Stimulated activated CD4-positive, alpha-beta T cell treated with anti-CD3 and anti-CD28 coated beads, Interleukin-2, amount 100 ng/mL, for 48 hours (primary cell): Measurements from ENCODE around the gene CSF1R.

Experiments
- DNase-seq, 2 donors: peaks; one replicate each; pipeline ENCODE4 v3.0.0-alpha.2; 2020

The CSF1R gene

DNA sequence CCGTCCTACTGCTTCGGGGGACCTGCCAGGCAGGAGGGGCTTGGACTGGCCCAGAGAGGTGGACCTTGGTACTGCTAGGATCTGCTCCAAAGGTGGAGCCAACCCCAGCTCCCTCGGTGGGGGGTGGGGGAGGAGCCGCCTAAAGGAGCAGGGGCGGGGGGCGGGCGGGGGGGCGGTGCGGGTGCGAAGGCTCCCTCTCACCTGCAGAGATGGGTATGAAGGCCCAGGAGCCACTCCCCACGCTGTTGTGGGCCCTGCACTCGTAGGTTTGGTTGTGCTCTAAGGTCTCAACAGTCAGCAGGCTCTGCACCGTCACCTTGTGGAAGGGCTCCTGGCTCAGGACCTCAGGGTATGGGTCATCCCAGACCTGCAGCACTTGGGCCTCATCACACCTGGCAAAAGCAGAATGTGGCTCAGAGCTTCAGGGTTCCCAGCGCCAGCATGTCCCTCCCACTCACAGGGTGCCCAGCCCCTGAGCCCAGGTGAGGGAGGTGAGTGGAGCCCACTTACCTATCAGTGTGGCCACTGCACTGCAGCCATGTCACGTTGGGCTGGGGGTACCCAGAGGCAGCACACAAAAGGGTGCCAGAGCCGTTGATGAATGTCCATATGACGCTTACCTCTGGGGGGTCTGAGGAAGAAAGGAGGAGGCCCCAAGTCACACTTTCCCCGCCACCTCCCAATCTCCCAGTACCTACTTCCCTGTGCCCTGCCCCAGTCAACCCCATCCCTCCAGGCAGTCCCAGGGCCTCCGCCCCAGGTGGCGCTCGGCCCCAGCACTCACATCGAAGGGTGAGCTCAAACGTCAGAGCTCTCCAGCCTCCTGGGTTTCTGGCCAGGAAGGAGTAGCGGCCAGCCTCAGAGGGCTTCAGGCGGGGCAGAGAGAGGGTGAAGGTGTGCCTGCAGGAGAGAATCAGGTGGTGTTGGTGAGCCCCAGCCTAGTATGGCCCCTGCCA is 16.4 kb downstream of the CSF1R start:
- no peak for DNase-seq

DNA sequence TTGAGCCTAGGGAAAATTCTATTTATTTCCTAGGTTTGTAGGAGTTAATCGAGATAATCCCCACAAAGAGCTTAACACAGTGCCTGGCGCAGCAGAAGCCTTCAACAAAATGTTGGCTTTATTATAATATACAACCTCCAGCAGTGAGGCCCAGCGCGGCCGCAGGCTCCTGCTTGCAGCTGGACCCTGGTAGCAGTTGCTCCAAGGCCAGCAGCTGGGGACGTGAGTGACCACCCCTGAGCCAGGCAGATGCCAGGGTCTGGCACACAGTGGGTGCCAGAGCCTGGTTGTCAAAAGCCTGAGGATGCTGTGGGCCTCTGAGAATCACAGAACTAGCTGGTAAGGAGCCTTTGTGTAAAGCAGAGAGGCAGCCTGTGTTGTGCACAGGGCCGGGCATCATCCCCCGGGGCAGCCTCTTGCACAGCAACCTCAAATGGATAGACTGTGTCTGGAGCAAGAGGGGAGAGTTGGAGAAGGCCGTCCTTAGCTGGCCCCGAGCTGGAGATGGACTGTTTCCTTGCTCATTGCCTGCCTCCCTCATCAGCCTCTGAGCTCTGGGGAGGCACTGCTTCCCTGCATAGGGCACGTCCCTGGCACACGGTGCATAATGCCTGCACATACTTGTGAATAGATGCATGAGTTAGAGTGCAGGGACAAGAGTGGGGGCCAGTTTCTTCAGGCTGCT is 17.3 kb downstream of the CSF1R start:
- no peak for DNase-seq

DNA sequence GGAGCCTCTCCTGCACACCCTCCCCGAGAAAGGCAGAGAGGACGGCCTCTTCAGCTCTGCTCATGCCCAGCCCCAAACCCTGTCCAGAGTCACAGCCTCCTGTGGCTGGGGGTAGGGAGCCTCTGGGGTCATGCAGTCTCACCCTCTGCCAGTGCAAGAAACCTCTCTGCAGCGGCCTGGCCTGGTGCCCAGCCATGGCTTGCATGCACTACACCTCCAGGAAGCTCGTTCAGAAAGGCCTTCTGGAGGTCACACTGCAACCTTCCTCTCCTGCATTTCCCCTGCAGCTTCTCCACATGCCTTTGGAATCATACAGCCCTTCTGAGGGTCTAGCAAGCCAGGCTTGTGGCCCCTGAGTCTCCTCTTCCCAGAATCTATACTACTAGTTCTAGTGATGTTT is 17.9 kb downstream of the CSF1R start:
- DNase-seq, result no peak

DNA sequence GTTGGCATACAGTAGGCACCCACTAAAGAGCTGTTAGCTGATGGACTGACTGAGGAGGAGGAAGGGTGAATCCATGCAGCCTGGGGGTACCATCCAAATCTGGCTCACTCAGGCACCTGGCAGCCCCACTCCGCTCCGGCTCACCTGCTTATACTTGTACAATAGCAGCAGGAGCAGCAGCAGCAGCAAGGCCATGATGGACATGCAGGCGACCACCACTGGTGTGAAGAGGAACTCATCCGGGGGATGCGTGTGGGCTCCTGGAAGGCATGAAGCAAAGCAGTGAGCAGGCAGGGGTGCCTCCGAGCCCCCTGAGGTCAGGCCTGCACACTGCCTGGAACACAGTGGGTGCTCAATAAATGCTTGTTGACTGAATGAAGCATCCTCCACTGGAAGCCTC is 18.3 kb downstream of the CSF1R start:
- no peak for DNase-seq

DNA sequence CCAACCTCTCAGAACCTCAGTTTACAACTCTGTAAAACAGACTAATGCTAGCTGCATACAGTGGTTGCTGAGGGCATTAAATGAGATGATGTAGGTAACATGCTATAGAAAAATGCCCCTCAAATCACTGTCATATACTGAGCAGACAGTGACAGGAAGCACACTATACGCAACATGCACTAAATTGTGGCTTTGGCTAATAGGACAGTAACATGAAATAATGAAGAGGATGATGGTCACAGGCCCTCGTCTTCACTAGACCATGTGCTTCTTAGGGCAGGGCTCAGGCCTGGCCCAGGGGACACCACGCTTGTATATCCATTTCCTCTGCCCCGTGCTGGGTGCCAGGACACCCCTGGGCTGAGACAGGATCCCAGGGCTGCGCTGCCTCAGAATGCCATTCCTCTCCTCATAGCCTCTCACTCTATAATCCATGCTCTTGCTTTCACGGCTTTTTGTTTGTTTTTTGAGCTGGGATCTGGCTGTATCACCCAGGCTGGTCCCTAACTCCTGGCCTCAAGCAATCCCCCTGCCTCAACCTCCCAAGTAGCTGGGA is 18.9 kb downstream of the CSF1R start:
- DNase-seq, result no peak

DNA sequence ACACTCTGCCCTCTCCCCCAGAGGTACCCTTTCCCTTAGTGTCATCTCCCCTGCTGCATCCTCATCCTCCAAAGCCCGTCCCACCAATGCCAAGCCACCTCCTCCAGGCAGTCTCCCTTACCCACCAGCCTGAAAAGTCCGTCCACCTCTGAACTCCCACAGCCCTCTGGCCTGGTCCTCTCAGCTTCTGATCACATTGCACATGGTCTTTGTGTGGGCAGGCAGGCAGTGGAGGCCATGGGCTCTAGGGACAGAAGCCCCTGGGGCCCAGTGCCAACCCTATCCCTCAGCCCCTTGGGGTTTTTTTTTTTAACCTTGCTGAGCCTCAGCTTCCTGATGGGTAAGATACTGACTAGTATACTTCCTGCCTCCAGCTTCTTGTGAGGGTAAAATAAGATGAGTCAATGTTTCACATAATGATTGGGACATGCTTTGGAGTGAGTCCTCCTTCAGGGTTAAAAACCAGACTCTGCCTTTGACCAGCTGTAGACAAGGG is 19.4 kb downstream of the CSF1R start:
- no peak for DNase-seq

DNA sequence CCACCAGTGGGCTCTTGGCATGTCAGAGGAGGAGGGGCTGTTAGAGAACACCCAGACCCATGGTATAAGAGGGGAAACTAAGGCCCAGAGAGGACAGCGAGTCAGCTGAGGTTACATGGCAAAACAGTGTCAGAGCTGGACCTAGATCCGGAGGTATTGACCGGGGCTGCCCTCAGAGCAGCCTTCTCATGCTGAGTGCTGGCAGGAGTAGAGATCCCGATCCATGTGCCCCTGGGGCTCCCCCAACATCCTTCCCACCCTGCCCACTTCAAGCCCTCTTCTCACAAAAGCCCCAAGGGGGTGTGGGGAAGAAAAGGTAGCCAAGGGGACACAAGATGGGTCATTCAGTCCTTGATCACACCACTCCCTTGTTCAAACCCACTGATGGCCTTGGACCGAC is 19.9 kb downstream of the CSF1R start:
- no peak for DNase-seq

DNA sequence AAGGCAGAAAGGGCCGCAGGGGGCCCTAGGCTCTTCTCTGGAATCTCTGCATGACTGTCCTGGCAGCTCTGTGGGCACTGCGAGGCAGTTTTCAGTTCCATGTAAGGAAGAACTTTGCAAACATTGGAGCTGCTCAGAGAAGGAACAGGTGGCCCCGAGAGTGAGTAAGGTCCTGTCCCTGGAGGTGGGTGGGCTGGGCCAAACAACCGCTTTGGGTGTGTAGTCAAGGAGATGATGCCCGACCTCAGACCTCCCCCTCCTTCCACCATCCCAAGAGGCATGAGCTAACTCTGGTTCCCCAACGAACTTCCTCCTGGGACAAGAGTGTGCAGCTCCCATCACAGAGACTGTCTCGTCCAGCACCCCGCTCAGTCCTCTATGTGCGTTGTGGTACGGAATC is 20.5 kb downstream of the CSF1R start:
- no peak for DNase-seq

DNA sequence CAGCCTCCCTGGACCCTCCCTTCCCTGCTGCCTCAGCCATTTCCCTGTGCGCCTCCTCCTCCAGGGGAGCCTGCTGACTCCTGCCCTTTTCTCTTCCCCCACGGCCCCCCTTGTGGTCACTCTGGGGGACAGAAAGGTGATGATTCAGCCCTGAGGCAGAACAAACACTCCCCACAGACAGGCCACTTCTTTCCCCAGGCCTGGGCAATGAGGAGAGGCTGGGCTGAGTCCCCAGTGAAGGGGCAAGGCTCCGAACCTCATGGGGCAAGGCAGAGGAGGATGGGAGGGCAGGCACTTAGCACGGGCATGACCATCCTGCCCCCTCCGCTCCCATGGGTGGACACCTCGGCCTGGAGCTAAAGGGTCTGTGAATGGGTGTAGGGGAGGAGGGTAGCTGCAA is 21.0 kb downstream of the CSF1R start:
- DNase-seq, result no peak

DNA sequence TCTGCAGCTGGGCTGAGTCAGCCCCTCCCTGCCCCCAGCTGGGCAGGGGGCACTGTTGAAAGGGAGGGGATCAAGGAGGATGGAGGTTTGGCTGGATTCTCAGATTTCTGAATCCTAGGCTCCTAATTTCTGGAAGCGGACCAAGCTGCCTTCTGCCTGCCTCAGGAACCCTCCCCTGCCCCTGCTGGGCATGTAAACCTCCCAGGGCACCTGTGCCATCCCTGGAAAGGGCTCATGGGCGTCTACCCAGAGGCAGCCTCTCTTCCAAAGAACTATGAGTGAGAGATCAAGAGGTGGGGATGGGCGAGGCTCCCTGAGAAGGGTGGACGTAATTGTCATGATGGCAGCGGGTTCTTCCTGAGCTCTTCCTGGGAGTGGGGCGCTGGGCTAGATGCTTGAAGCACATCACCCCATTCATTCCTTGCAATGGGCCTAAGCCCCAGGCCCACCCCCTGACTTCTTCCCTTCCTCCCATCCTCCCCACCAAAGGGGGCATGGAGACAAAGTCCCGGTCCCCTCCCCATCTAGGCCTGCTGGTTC is 21.6 kb downstream of the CSF1R start:
- DNase-seq, result no peak

DNA sequence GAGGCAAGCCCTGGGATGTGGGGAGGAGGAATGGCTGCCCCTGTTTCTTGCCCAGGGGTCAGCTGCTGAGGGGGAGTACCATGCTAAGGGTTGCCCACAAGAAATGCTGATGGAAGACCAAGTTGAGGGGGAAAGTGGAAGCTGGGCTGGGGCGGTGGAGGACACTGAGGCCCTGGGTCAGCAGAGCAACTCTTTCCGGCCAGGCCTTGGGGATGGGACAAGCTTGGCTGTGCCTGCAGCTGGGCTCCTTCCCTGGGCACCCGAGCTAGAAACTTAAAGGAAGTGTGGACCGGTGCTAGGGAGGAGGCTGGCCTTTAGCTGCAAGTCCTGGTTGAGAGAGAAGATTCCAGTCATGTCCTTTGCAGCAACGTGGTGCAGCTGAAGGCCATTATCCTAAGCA is 22.7 kb downstream of the CSF1R start:
- DNase-seq, result no peak

DNA sequence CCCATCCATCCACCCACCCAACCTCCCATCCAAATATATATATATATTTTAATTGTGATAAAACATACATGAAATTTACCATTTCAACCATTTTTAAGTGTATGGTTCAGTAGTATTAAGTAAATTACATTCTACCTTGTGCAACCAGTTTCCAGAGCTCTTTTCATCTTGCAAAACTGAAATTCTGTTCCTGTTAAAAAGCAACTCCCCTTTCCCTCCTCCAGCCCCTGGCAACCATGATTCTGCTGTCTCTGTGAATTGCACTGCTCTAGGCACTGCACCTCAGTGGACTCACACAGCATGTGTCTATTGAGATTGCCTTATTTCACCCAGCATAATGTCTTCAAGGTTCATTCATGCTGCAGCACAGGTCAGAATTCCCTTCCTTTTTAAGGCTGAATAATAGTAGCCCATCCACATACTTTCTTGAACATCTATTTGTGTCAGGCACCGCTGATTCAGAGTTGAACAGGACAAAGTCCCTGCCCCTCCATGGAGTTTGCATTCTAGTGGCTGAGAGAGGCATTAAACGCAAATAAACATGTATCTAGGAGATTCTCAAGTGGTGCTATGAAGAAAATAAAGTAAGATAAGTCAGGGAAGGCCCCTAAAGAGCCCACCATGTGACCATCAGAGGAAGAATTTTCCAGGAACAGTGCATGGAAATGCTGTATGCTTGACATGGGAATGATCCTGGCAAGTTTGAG is 24.0 kb downstream of the CSF1R start:
- no peak for DNase-seq

DNA sequence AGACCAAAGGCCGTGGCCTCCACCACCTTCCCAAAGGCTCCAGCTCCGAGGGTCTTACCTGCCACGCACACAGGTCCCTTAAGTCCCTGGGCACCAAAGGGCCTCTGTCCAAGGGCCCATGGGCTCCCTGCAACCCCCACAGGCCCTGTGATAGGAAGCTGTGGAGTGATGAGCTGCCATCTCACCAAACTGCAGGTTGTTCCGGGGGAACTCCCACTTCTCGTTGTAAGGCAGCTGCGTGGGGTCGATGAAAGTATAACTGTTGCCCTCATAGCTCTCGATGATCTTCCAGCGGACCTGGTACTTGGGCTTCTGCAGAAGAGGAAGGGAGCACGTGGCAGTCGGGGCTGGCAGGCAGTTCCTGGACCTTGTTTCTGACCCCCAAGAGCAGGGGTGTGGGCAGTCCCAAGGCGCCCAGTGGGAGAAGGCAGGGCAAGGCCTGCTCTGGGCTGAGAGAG is 24.8 kb downstream of the CSF1R start:
- no peak for DNase-seq

DNA sequence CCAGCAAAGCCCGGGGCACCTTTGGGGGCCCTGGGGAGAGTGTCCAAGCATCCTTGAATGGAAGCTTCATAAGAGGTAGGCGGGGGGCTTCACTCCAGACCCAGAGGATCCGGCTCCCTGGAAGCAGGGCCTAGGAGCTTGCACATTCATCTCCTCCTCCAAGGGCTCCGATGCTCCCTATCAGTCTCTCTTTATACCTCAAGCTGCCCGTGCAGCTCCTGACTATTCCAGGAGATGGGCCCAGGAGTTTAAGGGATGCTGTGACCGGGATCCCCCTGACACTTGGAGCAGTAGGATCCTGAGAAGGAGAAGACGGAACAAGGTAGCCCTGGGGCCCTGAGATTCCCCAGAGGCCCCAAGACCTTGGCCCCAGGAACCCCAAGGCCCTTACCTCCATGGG is 25.9 kb downstream of the CSF1R start:
- DNase-seq, result no peak

DNA sequence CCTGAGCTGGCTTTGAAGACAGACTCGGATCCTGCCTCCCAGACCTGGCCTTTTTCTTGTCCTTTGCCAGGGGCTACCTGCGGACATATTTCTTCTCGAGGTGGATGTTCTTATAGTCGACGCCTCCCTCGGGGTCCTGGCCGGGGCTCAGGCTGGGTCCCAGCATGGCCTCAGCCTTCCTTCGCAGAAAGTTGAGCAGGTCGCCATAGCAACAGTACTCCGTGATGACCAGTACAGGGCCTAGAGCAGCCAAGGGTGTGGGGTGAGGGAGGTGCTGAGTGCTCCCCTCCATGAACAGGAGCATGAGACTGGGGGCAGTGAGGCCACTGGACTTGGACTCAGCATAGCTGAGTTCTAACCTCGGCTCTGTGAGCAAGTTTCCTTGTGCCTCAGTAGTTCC is 26.7 kb downstream of the CSF1R start:
- no peak for DNase-seq

DNA sequence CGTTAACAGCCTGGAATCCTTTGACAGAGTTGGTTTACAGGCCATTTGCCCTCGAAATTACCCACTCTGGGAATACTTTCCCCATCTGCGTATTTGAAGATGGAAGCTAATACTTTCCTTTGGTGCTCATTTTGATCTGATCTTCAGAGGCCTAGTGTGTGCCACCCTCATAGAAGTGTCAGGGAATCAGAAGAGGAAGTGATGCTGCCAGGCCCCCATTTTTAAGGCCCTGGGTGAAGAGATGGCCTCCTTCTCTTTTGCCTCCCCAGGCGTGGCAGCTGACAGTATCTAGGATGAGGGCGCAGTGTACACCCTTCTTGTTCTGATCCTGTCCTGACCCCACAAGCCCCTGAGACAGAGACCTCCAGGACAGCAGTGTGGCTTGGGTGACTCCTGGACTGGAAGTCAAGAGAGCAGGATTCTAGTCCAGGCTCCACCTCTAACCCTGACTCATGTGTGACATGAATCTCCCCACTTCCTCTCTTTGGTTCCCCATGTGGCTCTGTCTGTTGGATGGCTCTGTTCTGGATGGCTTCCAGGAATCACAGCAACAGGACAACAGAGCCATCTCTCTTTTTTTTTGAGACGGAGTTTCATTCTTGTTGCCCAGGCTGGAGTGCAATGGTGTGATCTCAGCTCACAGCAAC is 27.8 kb downstream of the CSF1R start:
- DNase-seq, result no peak

DNA sequence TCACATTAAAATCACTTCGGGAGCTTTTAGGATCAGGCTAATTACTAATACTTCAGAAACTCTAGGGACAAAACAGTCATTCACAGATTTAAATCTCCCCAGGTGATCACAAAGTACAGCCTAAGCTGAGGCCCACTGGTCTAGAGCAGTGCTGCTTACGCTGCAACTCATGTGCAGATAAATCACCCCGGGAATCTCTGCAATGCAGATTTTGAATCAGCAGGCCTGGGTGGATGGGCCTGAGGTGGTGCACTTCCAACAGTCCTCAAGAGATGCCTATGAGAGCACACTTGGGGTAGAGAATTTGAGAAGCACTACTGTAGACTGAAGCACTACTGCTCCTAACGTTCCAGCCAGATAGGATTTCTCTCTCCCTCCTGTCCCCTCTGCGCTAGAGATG is 28.4 kb downstream of the CSF1R start:
- DNase-seq, result no peak

DNA sequence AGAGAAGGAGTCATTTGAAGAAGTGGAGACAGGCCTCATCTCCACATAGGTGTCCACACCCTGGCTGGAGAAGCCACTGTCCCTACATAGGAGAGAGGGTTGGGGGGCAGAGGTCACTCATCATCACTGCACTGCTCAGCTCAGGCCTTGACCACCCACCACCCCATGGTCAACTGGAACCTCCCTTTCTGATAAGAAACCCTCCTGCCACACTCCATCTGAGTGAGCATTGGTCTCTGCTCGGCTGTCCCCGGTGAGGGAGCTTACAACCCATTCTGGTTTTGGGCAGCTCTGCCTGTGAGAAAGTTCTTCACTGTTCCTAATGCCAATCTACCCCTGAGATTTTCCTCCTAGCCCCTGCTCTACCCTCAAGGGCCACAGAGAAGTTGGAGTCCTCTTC is 28.8 kb downstream of the CSF1R start:
- DNase-seq, result no peak

DNA sequence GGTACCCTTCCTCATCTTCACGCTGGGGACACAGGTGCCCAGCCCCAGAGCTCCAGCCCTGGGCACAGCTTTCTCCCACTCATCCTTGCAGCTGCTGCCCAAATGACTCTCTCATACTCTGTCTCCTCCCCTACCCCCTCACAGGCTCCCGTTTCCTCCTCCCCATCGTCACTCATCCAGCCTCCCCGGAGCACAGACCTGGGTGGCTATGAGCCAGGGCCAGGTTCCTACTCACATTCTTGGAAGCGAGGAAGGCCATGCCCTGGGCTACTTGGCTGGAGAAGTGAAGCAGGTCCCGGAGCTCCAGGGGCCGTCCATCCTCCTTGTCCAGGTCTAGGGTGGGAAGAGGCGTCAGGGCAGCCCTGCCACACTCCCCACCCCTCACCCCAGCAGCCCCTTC is 29.3 kb downstream of the CSF1R start:
- no peak for DNase-seq

DNA sequence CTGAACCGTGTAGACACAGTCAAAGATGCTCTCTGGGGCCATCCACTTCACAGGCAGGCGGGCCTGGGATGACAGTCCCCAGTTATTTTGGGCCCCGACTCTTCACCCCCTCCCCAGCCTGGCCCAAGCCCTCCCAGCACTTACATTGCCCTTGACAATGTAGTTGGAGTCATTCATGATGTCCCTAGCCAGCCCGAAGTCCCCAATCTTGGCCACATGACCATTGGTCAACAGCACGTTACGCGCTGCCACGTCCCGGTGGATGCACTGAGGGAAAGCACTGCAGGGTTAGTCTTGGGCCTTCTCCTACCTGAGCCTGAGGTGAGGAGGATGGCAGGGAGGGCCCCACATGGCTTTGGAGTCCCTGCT is 30.3 kb downstream of the CSF1R start:
- no peak for DNase-seq

DNA sequence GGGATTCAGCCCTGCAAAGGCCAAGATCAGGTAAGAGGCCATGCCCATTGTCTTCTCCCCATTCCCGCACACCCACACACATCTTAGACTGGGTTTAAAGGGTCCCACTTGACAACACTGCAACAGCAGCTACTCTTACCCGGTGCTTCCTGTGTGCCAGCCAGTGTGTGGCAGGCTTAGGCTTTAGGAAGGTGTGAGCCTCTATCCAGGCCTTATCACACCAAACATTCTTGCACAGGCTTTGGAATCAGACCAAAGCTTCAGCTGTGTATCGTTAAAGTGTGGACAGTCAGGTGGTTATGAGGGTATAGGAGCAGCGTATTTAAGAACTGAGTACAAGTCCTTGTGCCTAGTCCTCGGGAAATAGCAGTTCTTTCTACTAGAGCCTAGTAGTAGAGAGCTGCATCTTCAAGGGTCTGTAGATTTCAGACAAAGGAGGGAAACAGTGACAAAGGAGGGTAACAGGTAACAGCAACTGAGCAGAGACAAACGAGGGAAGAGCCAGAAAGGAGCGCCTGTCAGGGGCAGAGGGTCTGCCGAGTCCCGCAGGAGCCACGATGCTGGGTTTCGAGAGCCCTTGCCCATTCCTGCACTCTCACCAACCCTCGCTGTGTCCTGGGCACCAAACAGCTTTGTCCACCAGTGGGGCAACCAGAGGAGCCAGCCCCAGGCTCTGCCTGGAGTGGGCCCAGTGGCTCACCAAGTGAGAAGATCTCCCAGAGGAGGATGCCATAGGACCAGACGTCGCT is 30.9 kb downstream of the CSF1R start:
- DNase-seq, result no peak

DNA sequence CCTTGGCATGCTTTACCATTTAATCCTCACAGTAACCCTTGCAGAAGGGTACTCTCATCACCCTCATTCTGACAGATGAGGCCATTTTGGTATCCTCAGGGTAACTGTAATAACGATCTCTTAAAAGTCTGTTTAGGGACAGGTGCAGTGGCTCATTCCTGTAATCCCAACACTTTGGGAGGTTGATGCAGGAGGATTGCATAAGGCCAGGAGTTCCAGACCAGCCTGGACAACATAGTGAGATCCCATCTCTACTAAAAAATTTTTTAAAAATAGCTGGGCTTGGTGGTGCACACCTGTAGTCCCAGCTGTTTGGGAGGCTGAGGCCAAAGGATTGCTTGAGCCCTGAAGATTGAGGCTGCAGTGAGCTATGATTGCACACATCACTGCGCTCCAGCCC is 31.8 kb downstream of the CSF1R start:
- no peak for DNase-seq
